Measurements from ENCODE around the gene ATF6B. TPM values are rescaled to one million over a fixed set of nuclear protein-coding genes. Genes with fewer than 3 reads are reported as not detected.
A peak's percentile ranks its signal among the peaks of the same experiment; 100 is the strongest.

ATF6B gene
- total RNA-seq, 2 experiments from 2014 or later: 72.2 to 75.6 TPM

DNA sequence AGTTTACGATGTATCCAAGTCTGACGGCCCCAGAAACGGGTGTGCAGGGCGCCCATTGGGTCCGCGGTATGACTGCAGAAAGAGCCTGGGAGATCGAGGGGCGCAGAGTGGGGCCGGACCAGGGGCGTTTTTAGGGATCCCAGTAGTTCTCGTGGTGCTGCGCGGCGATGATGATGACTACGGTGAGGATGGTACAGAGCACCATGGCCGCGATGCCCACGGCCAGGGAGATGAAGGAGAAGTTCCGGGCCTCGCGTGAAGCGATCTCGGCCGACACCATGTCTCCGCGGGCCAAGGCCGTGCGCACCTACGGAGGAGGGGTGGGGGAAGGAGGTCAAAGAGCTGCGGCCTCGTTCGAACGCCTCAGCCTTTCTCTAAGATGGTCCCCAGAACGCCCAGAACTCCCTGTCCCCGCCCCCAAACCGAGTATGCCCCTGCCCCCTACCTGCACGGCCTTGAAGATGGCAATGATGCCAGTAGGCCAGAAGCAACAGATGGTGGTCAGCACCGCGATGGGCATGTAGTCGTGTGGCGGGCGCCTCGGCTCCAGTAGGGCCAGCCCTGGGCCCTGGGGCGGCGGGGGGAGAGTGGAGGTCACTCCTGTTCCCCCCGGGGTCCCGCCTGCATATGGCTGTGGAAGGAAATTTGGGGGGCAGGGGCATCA is 21.2 kb upstream of the ATF6B start:
- H3K36me3 Mint-ChIP-seq (ENCODE audit: low read depth): peaks cover 8% of the 10 kb centered on the region
- POLR2A ChIA-PET: interaction anchor here (1.1 to 1.2 kb wide), 2 partner anchors 22 to 46 kb away, joined by 3 read pairs; partner anchors contain the start of gene ATF6B
- peak overlapping the region; percentile 94 for H3K4me3 Mint-ChIP-seq
- DNase-seq (peak in 1 of 14 experiments; percentile 38), ATAC-seq (ENCODE audit: poor library complexity) (peak; percentile 14)
- Histone ChIP-seq H3K36me3 (ENCODE audit: insufficient read depth, low read length) (no peaks in the 10 kb centered on the region), H3K27me3 (ENCODE audit: control insufficient read depth in 1 of 2, insufficient read depth in 2 of 2, low read length in 2 of 2) (peaks cover 11 to 26% of the 10 kb centered on the region in 2 experiments), H3K4me1 (ENCODE audit: insufficient read depth, low read length) (peaks cover 53% of the 10 kb centered on the region), H3K27ac (ENCODE audit: low read depth in 1 of 2, low read length in 2 of 2) (no peak overlapping the region), H3K9me3 (ENCODE audit: control insufficient read depth in 1 of 2, insufficient read depth in 1 of 2, low read length in 2 of 2) (peaks cover 0 to 11% of the 10 kb centered on the region in 2 experiments), H3K4me3 (ENCODE audit: low read length) (peak overlapping the region; percentile 53)
- TF ChIP-seq, protein P1, sequence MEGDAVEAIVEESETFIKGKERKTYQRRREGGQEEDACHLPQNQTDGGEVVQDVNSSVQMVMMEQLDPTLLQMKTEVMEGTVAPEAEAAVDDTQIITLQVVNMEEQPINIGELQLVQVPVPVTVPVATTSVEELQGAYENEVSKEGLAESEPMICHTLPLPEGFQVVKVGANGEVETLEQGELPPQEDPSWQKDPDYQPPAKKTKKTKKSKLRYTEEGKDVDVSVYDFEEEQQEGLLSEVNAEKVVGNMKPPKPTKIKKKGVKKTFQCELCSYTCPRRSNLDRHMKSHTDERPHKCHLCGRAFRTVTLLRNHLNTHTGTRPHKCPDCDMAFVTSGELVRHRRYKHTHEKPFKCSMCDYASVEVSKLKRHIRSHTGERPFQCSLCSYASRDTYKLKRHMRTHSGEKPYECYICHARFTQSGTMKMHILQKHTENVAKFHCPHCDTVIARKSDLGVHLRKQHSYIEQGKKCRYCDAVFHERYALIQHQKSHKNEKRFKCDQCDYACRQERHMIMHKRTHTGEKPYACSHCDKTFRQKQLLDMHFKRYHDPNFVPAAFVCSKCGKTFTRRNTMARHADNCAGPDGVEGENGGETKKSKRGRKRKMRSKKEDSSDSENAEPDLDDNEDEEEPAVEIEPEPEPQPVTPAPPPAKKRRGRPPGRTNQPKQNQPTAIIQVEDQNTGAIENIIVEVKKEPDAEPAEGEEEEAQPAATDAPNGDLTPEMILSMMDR (IDR thresholded peaks at IDR 0.05): no peak
- H3K4me1 Mint-ChIP-seq (ENCODE audit: low read depth): peaks cover 56% of the 10 kb centered on the region
- peak overlapping the region; percentile 86 for H3K27ac Mint-ChIP-seq
- intact Hi-C loops (cut with DNase I, micrococcal nuclease): loop anchor here in 1 of 2 experiments (5.0 kb wide), 1 partner anchor 43 kb away; the partner anchor contains the start of genes GPSM3 and PBX2
- peaks cover 32% of the 10 kb centered on the region for H3K27me3 Mint-ChIP-seq
- CTCF ChIA-PET: interaction anchor here (1.0 to 1.7 kb wide), 4 partner anchors 13 to 96 kb away, joined by 3 to 5 read pairs (median 4); no protein-coding TSS in a partner anchor
- no peaks in the 10 kb centered on the region for H3K9me3 Mint-ChIP-seq

DNA sequence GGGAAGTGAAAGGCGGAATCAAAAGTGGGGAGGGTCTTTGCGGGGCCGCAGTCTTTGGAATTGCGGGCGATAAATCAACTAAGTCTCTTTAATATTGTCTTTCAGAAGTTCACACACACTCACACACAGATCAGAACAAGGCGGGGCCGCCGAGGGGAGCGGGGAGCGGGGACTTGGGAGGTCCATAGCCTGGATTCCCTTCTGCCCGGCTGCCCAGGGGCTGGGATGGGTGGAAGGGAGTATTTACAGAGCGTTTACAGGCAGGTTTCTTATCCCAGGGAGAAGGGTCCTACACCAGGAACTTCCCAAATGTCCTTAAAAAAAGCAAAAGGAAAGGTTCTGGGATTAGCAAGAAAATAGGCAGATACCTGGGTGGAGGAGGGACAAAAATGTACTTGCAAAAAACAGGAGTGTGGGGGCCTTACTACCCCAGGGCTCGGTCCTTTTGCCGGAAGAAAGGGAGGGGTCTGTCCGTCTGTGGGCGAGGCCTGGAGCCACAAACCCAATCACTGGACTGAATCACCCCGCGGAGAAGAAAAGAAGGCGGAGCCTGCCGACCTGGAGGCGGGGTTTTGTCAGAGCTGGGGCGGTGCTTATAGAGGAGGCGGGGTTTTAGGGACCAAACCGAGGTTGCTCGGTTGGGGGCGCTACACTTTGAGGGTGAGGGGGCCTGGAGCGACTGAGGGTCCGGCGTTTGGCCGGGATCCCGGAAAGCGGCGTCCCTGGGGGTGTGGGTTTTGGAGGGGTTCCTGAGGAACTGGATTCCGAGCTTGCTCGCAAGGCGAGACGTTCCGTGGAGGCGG is 20.4 kb upstream of the ATF6B start:
- intact Hi-C loops (cut with DNase I, micrococcal nuclease): loop anchor here in 1 of 2 experiments (5.0 kb wide), 1 partner anchor 44 kb away; the partner anchor contains the start of genes GPSM3 and PBX2
- no peaks in the 10 kb centered on the region for H3K9me3 Mint-ChIP-seq
- H3K27ac Mint-ChIP-seq: peak overlapping the region; percentile 86
- TF ChIP-seq, protein P1 (IDR thresholded peaks at IDR 0.05): peak; percentile 39
- DNase-seq: peak; percentile 42 to 81 (median 69)
- Histone ChIP-seq H3K27me3 (ENCODE audit: control insufficient read depth in 1 of 2, insufficient read depth in 2 of 2, low read length in 2 of 2) (peaks cover 11 to 26% of the 10 kb centered on the region in 2 experiments), H3K36me3 (ENCODE audit: insufficient read depth, low read length) (no peaks in the 10 kb centered on the region), H3K27ac (ENCODE audit: low read depth in 1 of 2, low read length in 2 of 2) (no peak overlapping the region), H3K4me1 (ENCODE audit: insufficient read depth, low read length) (peaks cover 45% of the 10 kb centered on the region), H3K9me3 (ENCODE audit: control insufficient read depth in 1 of 2, insufficient read depth in 1 of 2, low read length in 2 of 2) (peaks cover 0 to 11% of the 10 kb centered on the region in 2 experiments), H3K4me3 (ENCODE audit: low read length) (peak overlapping the region; percentile 53)
- ChIA-PET POLR2A (interaction anchor here (1.1 to 1.2 kb wide), 2 partner anchors 21 to 47 kb away, joined by 3 read pairs; partner anchors contain the start of gene ATF6B), CTCF (interaction anchor here (0.6 to 1.7 kb wide), 7 partner anchors 12 to 97 kb away, joined by 3 to 5 read pairs (median 3); partner anchors contain the start of gene FKBPL)
- peak overlapping the region; percentile 94 for H3K4me3 Mint-ChIP-seq
- H3K4me1 Mint-ChIP-seq (ENCODE audit: low read depth): peaks cover 49% of the 10 kb centered on the region
- H3K36me3 Mint-ChIP-seq (ENCODE audit: low read depth): peaks cover 4% of the 10 kb centered on the region
- peaks cover 32% of the 10 kb centered on the region for H3K27me3 Mint-ChIP-seq
- peak; percentile 82 for ATAC-seq (ENCODE audit: poor library complexity)

All from CD4-positive, alpha-beta T cell (primary cell).